Metanephros (tissue), 2 donors: ENCODE results near the gene WDR1. TPM values are rescaled to one million over a fixed set of nuclear protein-coding genes. Genes with fewer than 3 reads are reported as not detected.

Experiments
- small RNA-seq: library from RNA; depleted of rRNA; stranded (forward); fragments of <200 nt; gene quantifications from one replicate; pipeline ENCODE3, GENCODE V24; 2014; ENCODE audit warnings: low replicate concordance
- total RNA-seq: library from RNA; depleted of rRNA; stranded (reverse); fragments of >200 nt; gene quantifications from one replicate; pipeline ENCODE4 v1.2.3, GENCODE V29; 2014

Gene WDR1
- total RNA-seq, result 156 TPM

GRCh38 chr4:10116569-10117358, at the start of gene WDR1:
WDR1 (minus strand) TSS chr4:10116799; CDS start chr4:10116666, 133 bp downstream.

Small RNAs within 50 kb of the gene (small RNA-seq; reads per million reads assigned to genes)
- gene AC093664.1, result not detected
- gene MIR3138, result not detected
- not detected for gene RNA5SP155

Other genes starting within 250 kb of the WDR1 start
- gene SLC2A9, start 95.3 kb downstream of the WDR1 start, total RNA-seq, result 15.0 TPM